ENCODE data around the gene ATP11B.

- no peak for TF ChIP-seq CTCF (IDR thresholded peaks at IDR 0.05)
- no peak for TF ChIP-seq POLR2AphosphoS5 (IDR thresholded peaks at IDR 0.05)
Measured at GRCh38 chr3:182768413-182768812, 24.9 kb upstream of the ATP11B start.

Data from transverse colon (tissue), 4 donors.